H1 (cell line): Measurements from ENCODE around the gene SIK3. TPM values are rescaled to one million over a fixed set of nuclear protein-coding genes. Genes with fewer than 3 reads are reported as not detected.

Experiments
- CTCF ChIA-PET: fragments of 300-600 bp; sonication (Branson Sonifier 250); formaldehyde crosslinking; loops from one replicate; lab custom pipeline; 2021; ENCODE audit not compliant: partially characterized antibody; lab: Charles Lee
- POLR2A ChIA-PET: fragments of 300-600 bp; sonication (Branson Sonifier 250); formaldehyde crosslinking; loops from one replicate; lab custom pipeline; 2021; ENCODE audit warnings: inconsistent platforms; ENCODE audit not compliant: partially characterized antibody; lab: Charles Lee
- DNase-seq, 2 experiments: peaks; one replicate each; pipeline versions ENCODE4 v3.0.0 to v3.0.0-alpha.2; 2010 to 2022; ENCODE audit warnings: low spot score in 2 of 2, low read depth in 1 of 2, mixed read lengths in 1 of 2
- FAIRE-seq: peaks from 2 replicates; lab custom pipeline; 2011; peaks lifted over from hg19 to GRCh38; lab: Jason Lieb, UNC
- H2AFZ ChIP-seq: 2 replicates; pipeline ENCODE4 v1.8.1; 2012; ENCODE audit warnings: low read length, inconsistent platforms
- H2AK5ac ChIP-seq: 2 replicates; pipeline ENCODE4 v1.6.1; 2013; ENCODE audit warnings: low read depth, low read length
- H2BK120ac ChIP-seq: replicated peaks from 2 replicates; pipeline ENCODE3; 2013; ENCODE audit warnings: low read depth, low read length, inconsistent platforms
- H2BK12ac ChIP-seq: 2 replicates; pipeline ENCODE4 v1.6.1; 2013; ENCODE audit warnings: low read depth, low read length
- H2BK15ac ChIP-seq: 2 replicates; pipeline ENCODE4 v1.6.1; 2013; ENCODE audit warnings: low read length
- H2BK20ac ChIP-seq: 2 replicates; pipeline ENCODE4 v1.6.1; 2013; ENCODE audit warnings: low read length
- H2BK5ac ChIP-seq: 2 replicates; pipeline ENCODE4 v1.6.1; 2013; ENCODE audit warnings: low read depth, low read length
- H3K14ac ChIP-seq: 2 replicates; pipeline ENCODE4 v1.6.1; 2013; ENCODE audit warnings: inconsistent platforms; ENCODE audit not compliant: insufficient read length
- H3K18ac ChIP-seq: 2 replicates; pipeline ENCODE4 v1.6.1; 2013; ENCODE audit warnings: low read length; ENCODE audit errors: extremely low read depth
- H3K23ac ChIP-seq: 2 replicates; pipeline ENCODE4 v1.6.1; 2013; ENCODE audit warnings: inconsistent platforms; ENCODE audit not compliant: insufficient read length
- H3K23me2 ChIP-seq: 2 replicates; pipeline ENCODE4 v1.6.1; 2013; ENCODE audit warnings: low read depth, low read length
- H3K27ac ChIP-seq: 2 replicates; pipeline ENCODE4 v1.6.1; 2011; ENCODE audit warnings: low read depth, low read length, inconsistent platforms
- H3K27me3 ChIP-seq, 4 experiments: replicated peaks in 1 of 4; 1 replicate in 1 of 4; 2 replicates in 3 of 4; pipeline versions ENCODE4 v1.6.1 to v1.8.1; 2011 to 2013; ENCODE audit warnings: low read length in 3 of 4, mild to moderate bottlenecking in 3 of 4, inconsistent platforms in 2 of 4, mixed read lengths in 2 of 4, moderate library complexity in 1 of 4; ENCODE audit not compliant: control insufficient read depth in 3 of 4, insufficient read depth in 3 of 4; ENCODE audit errors: extremely low read depth in 1 of 4
- H3K36me3 ChIP-seq, 4 experiments: 2 replicates each; pipeline versions ENCODE4 v1.6.1 to v1.8.1; 2011 to 2013; ENCODE audit warnings: mild to moderate bottlenecking in 4 of 4, low read length in 3 of 4, moderate library complexity in 2 of 4, control low read depth in 1 of 4, inconsistent platforms in 1 of 4; ENCODE audit not compliant: insufficient read depth in 4 of 4, control insufficient read depth in 2 of 4
- H3K4ac ChIP-seq: replicated peaks from 2 replicates; pipeline ENCODE3; 2013; ENCODE audit warnings: low read length, low read depth, mixed read lengths, inconsistent platforms; ENCODE audit not compliant: insufficient read length
- H3K4me1 ChIP-seq, 4 experiments: replicated peaks in 1 of 4; 1 replicate in 1 of 4; 2 replicates in 3 of 4; pipeline versions ENCODE4 v1.6.1 to v1.8.1; 2011 to 2013; ENCODE audit warnings: low read length in 3 of 4, inconsistent platforms in 2 of 4, mixed read lengths in 1 of 4; ENCODE audit not compliant: insufficient read depth in 4 of 4, control insufficient read depth in 3 of 4
- H3K4me2 ChIP-seq, 2 experiments: 2 replicates each; pipeline versions ENCODE4 v1.6.1 to v1.8.1; 2011 to 2013; ENCODE audit warnings: low read depth in 2 of 2, low read length in 2 of 2, control low read depth in 1 of 2, inconsistent platforms in 1 of 2, mild to moderate bottlenecking in 1 of 2; ENCODE audit not compliant: insufficient read depth in 1 of 2
- H3K4me3 ChIP-seq, 4 experiments: fragments of 200-600, 300-600 bp in 1 of 4; sonication (generic), shearing (Covaris generic), sonication (Bioruptor Twin) in 1 of 4; 2 replicates each; pipeline versions ENCODE4 v1.5.1 to v1.8.1; 2011 to 2016; ENCODE audit warnings: low read length in 4 of 4, low read depth in 3 of 4, control low read depth in 2 of 4, inconsistent platforms in 2 of 4, mild to moderate bottlenecking in 2 of 4, mixed read lengths in 1 of 4, moderate library complexity in 1 of 4; ENCODE audit not compliant: insufficient read depth in 2 of 4; ENCODE audit errors: extremely low read depth in 1 of 4
- H3K56ac ChIP-seq: replicated peaks from 2 replicates; pipeline ENCODE3; 2013; ENCODE audit warnings: low read depth, mild to moderate bottlenecking, mixed read lengths, low read length, inconsistent platforms; ENCODE audit not compliant: insufficient read length
- H3K79me1 ChIP-seq: 2 replicates; pipeline ENCODE4 v1.6.1; 2013; ENCODE audit warnings: low read depth, low read length, control low read depth
- H3K79me2 ChIP-seq, 2 experiments: 2 replicates each; pipeline versions ENCODE4 v1.6.1 to v1.8.1; 2012 to 2013; ENCODE audit warnings: low read length in 2 of 2, mild to moderate bottlenecking in 2 of 2, inconsistent platforms in 1 of 2; ENCODE audit not compliant: insufficient read depth in 2 of 2, control insufficient read depth in 1 of 2
- H3K9ac ChIP-seq, 4 experiments: replicated peaks in 1 of 4; 1 replicate in 1 of 4; 2 replicates in 3 of 4; pipeline versions ENCODE4 v1.6.1 to v1.8.1; 2011 to 2013; ENCODE audit warnings: low read depth in 3 of 4, low read length in 3 of 4, control low read depth in 2 of 4, mild to moderate bottlenecking in 2 of 4, moderate library complexity in 2 of 4, inconsistent platforms in 1 of 4; ENCODE audit errors: extremely low read depth in 1 of 4
- H3K9me3 ChIP-seq, 2 experiments: 2 replicates each; pipeline versions ENCODE4 v1.6.1 to v1.8.1; 2012 to 2013; ENCODE audit warnings: mild to moderate bottlenecking in 2 of 2, moderate library complexity in 2 of 2, control low read depth in 1 of 2, inconsistent platforms in 1 of 2, low read depth in 1 of 2, low read length in 1 of 2, mixed read lengths in 1 of 2; ENCODE audit not compliant: insufficient read depth in 2 of 2
- H4K20me1 ChIP-seq, 2 experiments: replicated peaks in 1 of 2; 2 replicates each; pipeline versions ENCODE3 to v1.8.1; 2011 to 2013; ENCODE audit warnings: inconsistent platforms in 2 of 2, low read length in 2 of 2, mild to moderate bottlenecking in 1 of 2; ENCODE audit not compliant: insufficient read depth in 2 of 2, control insufficient read depth in 1 of 2
- H4K5ac ChIP-seq: 2 replicates; pipeline ENCODE4 v1.6.1; 2013; ENCODE audit warnings: low read length, low read depth, mixed read lengths, inconsistent platforms; ENCODE audit not compliant: insufficient read length
- H4K8ac ChIP-seq: 2 replicates; pipeline ENCODE4 v1.8.0; 2013; ENCODE audit warnings: mild to moderate bottlenecking, moderate library complexity, low read length, inconsistent platforms; ENCODE audit not compliant: insufficient read depth; ENCODE audit errors: extremely low read depth
- H4K91ac ChIP-seq: replicated peaks from 2 replicates; pipeline ENCODE3; 2013; ENCODE audit warnings: low read length, mixed read lengths, inconsistent platforms; ENCODE audit not compliant: insufficient read length
- E2F6 ChIP-seq: IDR thresholded peaks from 2 replicates; pipeline ENCODE4 v1.6.1; 2012; ENCODE audit warnings: inconsistent platforms
- JUN ChIP-seq: IDR thresholded peaks from 2 replicates; pipeline ENCODE4 v1.6.1; 2011; ENCODE audit warnings: low read depth, mild to moderate bottlenecking, improper control_type of control experiment, low read length
- POU5F1 ChIP-seq: IDR thresholded peaks from 2 replicates; pipeline ENCODE4 v1.6.1; 2011; ENCODE audit warnings: low read depth, mild to moderate bottlenecking, low read length, moderate library complexity
- RAD21 ChIP-seq, 2 experiments: IDR thresholded peaks in 1 of 2; conservative IDR thresholded peaks in 1 of 2; 2 replicates each; pipeline ENCODE4 v1.6.1; 2011; ENCODE audit warnings: low read depth in 2 of 2, low read length in 2 of 2, improper control_type of control experiment in 1 of 2, inconsistent platforms in 1 of 2, mild to moderate bottlenecking in 1 of 2, moderate library complexity in 1 of 2
- RFX5 ChIP-seq: IDR thresholded peaks from 2 replicates; pipeline ENCODE4 v1.6.1; 2011; ENCODE audit warnings: low read depth, low read length, improper control_type of control experiment, borderline replicate concordance
- SUZ12 ChIP-seq: fragments of 200-600 bp; sonication (generic); IDR thresholded peaks from 2 replicates; pipeline ENCODE4 v1.6.1; 2012; ENCODE audit warnings: mild to moderate bottlenecking, inconsistent platforms, low read length, moderate library complexity, mixed read lengths
- USF2 ChIP-seq: IDR thresholded peaks from 2 replicates; pipeline ENCODE4 v1.6.1; 2011; ENCODE audit warnings: low read length, improper control_type of control experiment
- YY1 ChIP-seq: IDR thresholded peaks from 2 replicates; pipeline ENCODE4 v1.6.1; 2011; ENCODE audit warnings: low read depth, mild to moderate bottlenecking, low read length
- WGBS, 2 experiments: shearing (Covaris generic) in 1 of 2; methylation state at CpG; one replicate each; pipeline versions ENCODE4 v1.1.6 to v1.1.7; 2013 to 2015; ENCODE audit warnings: low lambda C conversion rate in 2 of 2, mixed read lengths in 2 of 2, inconsistent platforms in 1 of 2, low coverage in 1 of 2, missing lambda C conversion rate in 1 of 2; ENCODE audit not compliant: insufficient replicate concordance in 2 of 2, insufficient coverage in 1 of 2, insufficient read length in 1 of 2; ENCODE audit errors: extremely low coverage in 1 of 2, missing lambda C conversion rate in 1 of 2; 5-methylcytosine and 5-hydroxymethylcytosine counted together
- polyA plus RNA-seq, 7 experiments: library from polyadenylated mRNA; depleted of rRNA in 3 of 7; stranded (reverse) in 5 of 7; unstranded in 2 of 7; fragments of >200 nt in 5 of 7; fragments of 200-250 nt in 2 of 7; gene quantifications; 1 replicate in 5 of 7; 2 replicates in 1 of 7; 4 replicates in 1 of 7; pipeline versions ENCODE4 v1.2.1 to v1.2.3, GENCODE V29; 2011 to 2013; ENCODE audit warnings: missing spikeins in 2 of 7, mixed read lengths in 2 of 7
- total RNA-seq: library from RNA; stranded (reverse); fragmentation: NEBNext Ultra II Directional; extraction: Animal tissue kit (Norgen Biotek cat#: 25700); gene quantifications from 2 replicates; pipeline ENCODE4 v1.2.1, GENCODE V29; 2021

SIK3 gene
- total and polyA plus RNA-seq, 2 of the 8 experiments (the other 6 are each of a cell fraction or from before 2014, with no cell fraction given) = 19.9 to 32.1 TPM

GRCh38 chr11:116936754-116937446 is 161.3 kb downstream of the SIK3 start:
- no peaks in the 10 kb centered on the region for H3K27me3 ChIP-seq
- H2AFZ ChIP-seq = no peak overlapping the region
- FAIRE-seq (no peak), DNase-seq (no peak)
- no peak overlapping the region for H2AK5ac ChIP-seq
- H2BK120ac ChIP-seq = no peak overlapping the region
- H2BK12ac ChIP-seq = no peak overlapping the region
- no peak for TF ChIP-seq SUZ12
- TF ChIP-seq POU5F1 = no peak
- TF ChIP-seq E2F6 = no peak
- no peak for TF ChIP-seq JUN
- no peak for TF ChIP-seq RAD21 (IDR thresholded peaks at IDR 0.05 in 1 of 2, conservative IDR thresholded peaks at IDR 0.05 in 1 of 2; ENCODE audit: low read depth in 2 of 2, low read length in 2 of 2)
- TF ChIP-seq USF2 = no peak
- no peak for TF ChIP-seq RFX5
- no peak for TF ChIP-seq YY1
- no peak overlapping the region for H2BK5ac ChIP-seq
- no peaks in the 10 kb centered on the region for H3K9me3 ChIP-seq
- H3K56ac ChIP-seq = no peak overlapping the region
- no peak overlapping the region for H3K23ac ChIP-seq
- no peaks in the 10 kb centered on the region for H4K20me1 ChIP-seq
- no peak overlapping the region for H4K91ac ChIP-seq
- no peak overlapping the region for H3K9ac ChIP-seq
- H3K36me3 ChIP-seq = no peaks in the 10 kb centered on the region
- no peaks in the 10 kb centered on the region; the same call in 1 of the 2 replicates for H3K23me2 ChIP-seq
- H2BK20ac ChIP-seq = no peak overlapping the region
- H3K4me3 ChIP-seq = no peak overlapping the region
- H3K79me1 ChIP-seq = no peaks in the 10 kb centered on the region
- ChIA-PET CTCF (no interaction called here), POLR2A (no interaction called here)
- no peak overlapping the region for H4K5ac ChIP-seq
- H3K4me2 ChIP-seq = no peak overlapping the region
- WGBS, 2 experiments = 84% methylated on average over 3 of the region's 3 CpGs; no CpG with 5 or more reads in 1 of the 2 experiments
- H3K79me2 ChIP-seq = no peaks in the 10 kb centered on the region
- no peak overlapping the region for H3K14ac ChIP-seq
- H3K18ac ChIP-seq = no peak overlapping the region
- no peaks in the 10 kb centered on the region for H3K4me1 ChIP-seq
- no peak overlapping the region for H3K4ac ChIP-seq
- no peak overlapping the region for H2BK15ac ChIP-seq
- no peak overlapping the region for H3K27ac ChIP-seq
- H4K8ac ChIP-seq = no peak overlapping the region
